ENCODE data around the gene SLC35B1.

- TF ChIP-seq CTCF (IDR thresholded peaks at IDR 0.05) (no peak), POLR2AphosphoS5 (IDR thresholded peaks at IDR 0.05) (no peak)
Measured at GRCh38 chr17:49705254-49705653, 2.5 kb downstream of the SLC35B1 start.

Data from breast epithelium (tissue), 3 donors.